AG08395 (cell line): ENCODE measurements around the gene NAV3.

Experiments
- DNase-seq: peaks from one replicate; pipeline ENCODE4 v3.0.0; 2012; ENCODE audit warnings: mixed read lengths, low spot score

Gene NAV3

GRCh38 chr12:77842430-77842829, 11.7 kb downstream of the NAV3 start:
- DNase-seq, result no peak

- no peak for DNase-seq
Observed at GRCh38 chr12:77845831-77846230, 15.1 kb downstream of the NAV3 start.

- DNase-seq, result no peak
Observed at GRCh38 chr12:77847060-77847541, 16.4 kb downstream of the NAV3 start.

GRCh38 chr12:77847680-77848431, 17.2 kb downstream of the NAV3 start:
- peak; percentile 77 for DNase-seq

- no peak for DNase-seq
Observed at GRCh38 chr12:77850129-77850528, 19.4 kb downstream of the NAV3 start.

- DNase-seq, result no peak
Observed at GRCh38 chr12:77850698-77851097, 20.0 kb downstream of the NAV3 start.

GRCh38 chr12:77855548-77855947, 24.9 kb downstream of the NAV3 start:
- no peak for DNase-seq

GRCh38 chr12:77861317-77861716, 30.6 kb downstream of the NAV3 start:
- DNase-seq, result no peak

GRCh38 chr12:77865178-77865577, 34.5 kb downstream of the NAV3 start:
- no peak for DNase-seq

- DNase-seq, result no peak
Observed at GRCh38 chr12:77878901-77879300, 48.2 kb downstream of the NAV3 start.

GRCh38 chr12:77882709-77883108, 52.0 kb downstream of the NAV3 start:
- no peak for DNase-seq

GRCh38 chr12:77888611-77889010, 57.9 kb downstream of the NAV3 start:
- DNase-seq, result peak; percentile 29

- DNase-seq, result no peak
Observed at GRCh38 chr12:77891518-77892147, 60.9 kb downstream of the NAV3 start.

GRCh38 chr12:77893918-77894317, 63.2 kb downstream of the NAV3 start:
- no peak for DNase-seq

GRCh38 chr12:77894556-77894955, 63.9 kb downstream of the NAV3 start:
- DNase-seq, result no peak

GRCh38 chr12:77895699-77896098, 65.0 kb downstream of the NAV3 start:
- DNase-seq, result no peak

GRCh38 chr12:77907936-77908335, 77.2 kb downstream of the NAV3 start:
- DNase-seq, result no peak

GRCh38 chr12:77914081-77914488, 83.4 kb downstream of the NAV3 start:
- DNase-seq, result no peak

- DNase-seq, result no peak
Observed at GRCh38 chr12:77915071-77915600, 84.4 kb downstream of the NAV3 start.

- DNase-seq, result no peak
Observed at GRCh38 chr12:77916276-77916675, 85.6 kb downstream of the NAV3 start.

- no peak for DNase-seq
Observed at GRCh38 chr12:77918046-77918445, 87.4 kb downstream of the NAV3 start.

GRCh38 chr12:77919450-77919849, 88.8 kb downstream of the NAV3 start:
- no peak for DNase-seq

GRCh38 chr12:77923882-77924281, 93.2 kb downstream of the NAV3 start:
- no peak for DNase-seq
